RCC 7860 (cell line): ENCODE measurements around the gene LAMB2.
A peak's percentile ranks its signal among the peaks of the same experiment; 100 is the strongest.

Source experiments
- DNase-seq: peaks from one replicate; pipeline ENCODE4 v3.0.0-alpha.2; 2015; ENCODE audit warnings: low spot score
- FAIRE-seq: peaks from 2 replicates; lab custom pipeline; 2012; peaks lifted over from hg19 to GRCh38; lab: Jason Lieb, UNC

The LAMB2 gene

DNA sequence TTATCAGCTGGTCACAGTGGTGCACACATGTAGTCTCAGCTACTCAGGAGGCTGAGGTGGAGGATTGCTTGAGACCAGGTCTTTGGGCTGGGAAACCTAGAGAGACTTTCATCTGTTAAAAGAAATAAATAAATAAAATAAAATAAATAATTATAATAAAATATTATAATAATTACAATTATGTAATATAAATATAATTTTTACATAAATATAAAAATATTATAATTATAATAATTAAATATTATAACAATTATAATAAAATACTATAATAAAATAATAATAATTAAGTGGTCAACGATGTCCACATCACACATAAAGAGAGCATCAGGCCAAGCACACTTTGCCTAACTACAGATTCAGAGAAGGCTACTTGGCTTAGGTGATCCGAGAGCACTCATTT lies 53.6 kb downstream of the LAMB2 start:
- FAIRE-seq (peak; percentile 74), DNase-seq (no peak)

DNA sequence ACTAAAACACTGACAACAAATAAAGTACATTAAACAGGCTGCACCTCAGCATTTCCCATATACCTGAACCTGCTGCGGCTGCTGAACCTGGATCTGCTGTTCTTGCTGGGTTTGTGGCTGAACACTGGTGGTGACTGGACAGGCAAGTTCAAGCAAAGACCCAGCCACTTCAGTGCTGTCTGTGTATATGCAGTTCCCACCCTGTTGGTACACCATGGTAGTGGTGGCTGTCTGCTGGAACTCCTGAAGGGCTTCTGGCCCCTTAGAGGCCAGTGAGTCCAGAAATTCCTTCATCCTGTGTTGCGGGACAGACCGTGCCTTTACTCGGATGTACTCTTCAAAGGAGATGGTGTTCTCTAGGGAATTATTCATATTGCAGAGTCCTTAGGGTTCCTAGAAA lies 56.2 kb downstream of the LAMB2 start:
- FAIRE-seq = no peak
- DNase-seq = no peak

DNA sequence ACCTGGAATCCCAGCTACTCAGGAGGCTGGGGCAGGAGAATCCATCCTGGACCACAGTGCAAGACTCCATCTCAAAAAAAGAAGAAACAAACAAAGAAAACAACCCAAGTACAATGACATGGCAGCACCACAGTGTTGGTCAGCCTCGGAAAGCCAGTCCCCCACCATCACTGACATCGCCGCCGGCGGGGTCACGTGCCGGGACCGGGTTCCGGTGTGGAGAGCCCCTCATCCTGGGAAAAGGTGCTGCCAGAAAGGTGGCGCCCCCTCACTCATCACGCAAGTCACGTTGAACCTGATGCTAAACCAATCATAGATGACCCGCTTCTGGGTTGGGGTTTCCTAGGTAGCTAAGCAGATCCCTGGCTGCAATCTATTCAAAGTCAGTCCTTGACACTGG lies 56.7 kb downstream of the LAMB2 start:
- no peak for DNase-seq
- no peak for FAIRE-seq
